ENCODE measurements around the gene NFIB.

DNA sequence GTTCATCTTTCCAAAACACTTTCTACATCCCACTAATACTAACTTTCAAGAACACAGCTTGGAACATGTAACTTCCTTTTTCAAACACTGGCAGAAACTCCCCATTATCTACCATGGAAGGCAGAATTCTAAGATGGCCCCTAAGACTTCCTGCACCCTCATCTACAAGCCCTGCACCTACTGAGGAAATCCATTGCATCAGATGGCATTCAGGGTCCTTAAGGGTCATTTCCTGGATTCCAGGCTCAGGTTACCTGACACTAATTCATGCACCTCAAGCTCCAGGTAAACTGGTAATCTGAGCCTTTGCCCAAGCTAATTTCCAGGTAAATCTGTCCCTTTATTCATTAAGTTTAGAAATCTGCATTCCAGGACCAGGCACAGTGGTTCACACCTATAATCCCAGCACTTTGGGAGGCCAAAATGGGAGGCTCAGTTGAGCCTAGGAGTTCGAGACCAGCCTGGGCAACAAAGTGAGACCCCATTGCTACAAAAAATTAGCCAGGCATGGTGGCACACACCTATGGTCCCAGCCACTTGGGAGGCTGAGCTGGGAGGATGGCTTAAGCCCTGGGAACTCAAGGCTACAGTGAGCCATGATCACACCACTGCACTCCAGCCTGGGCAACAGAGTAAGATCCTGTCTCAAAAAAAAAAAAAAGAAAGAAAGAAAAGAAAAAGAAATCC, 91.6 kb downstream of the NFIB start:
- TF ChIP-seq POLR2AphosphoS5 (IDR thresholded peaks at IDR 0.05; ENCODE audit: low read depth, low read length) (no peak), POLR2A (IDR thresholded peaks at IDR 0.05; ENCODE audit: low read depth, low read length) (no peak), SPI1 (IDR thresholded peaks at IDR 0.05; ENCODE audit: low read depth, low read length) (no peak), TAF1 (IDR thresholded peaks at IDR 0.05; ENCODE audit: low read depth, low read length) (no peak), PAX5 (IDR thresholded peaks at IDR 0.05; ENCODE audit: insufficient read depth, low read length, severe bottlenecking) (no peak), POU2F2 (IDR thresholded peaks at IDR 0.05; ENCODE audit: low read depth, low read length) (no peak)
